ENCODE results near the gene ARHGEF35. TPM values are rescaled to one million over a fixed set of nuclear protein-coding genes. Genes with fewer than 3 reads are reported as not detected.
"Not testable (repeated sequence)": the region's sequence is repeated elsewhere in the genome, so short reads cannot be mapped to it uniquely, and the experiment has no call there.

Gene ARHGEF35
- 0.18 TPM in 1 of 2 replicates, not detected in the other for total RNA-seq (2016; rRNA removed; fragmentation: Illumina TruSeq; extraction: Trizol)
- not detected in 2 replicates for total RNA-seq (2016; cell fraction: cytosol; rRNA removed; fragmentation: Illumina TruSeq; extraction: Trizol; ENCODE audit: low read depth)
- 0.30 TPM in 1 of 2 replicates, not detected in the other for total RNA-seq (2016; cell fraction: insoluble cytoplasmic fraction; rRNA removed; fragmentation: Illumina TruSeq; extraction: Trizol)
- total RNA-seq (2016; cell fraction: membrane; rRNA removed; fragmentation: Illumina TruSeq; extraction: Trizol), result not detected in 2 replicates
- total RNA-seq (2016; cell fraction: nucleus; rRNA removed; fragmentation: Illumina TruSeq; extraction: Trizol), result 1.4 and 2.0 TPM in 2 replicates
- 0.03 TPM in 1 of 2 replicates, not detected in the other for polyA plus RNA-seq (2011; rRNA removed)
- polyA plus RNA-seq (2011; cell fraction: cytosol; rRNA removed), result not detected in 2 replicates
- 0.07 TPM in 1 of 2 replicates, not detected in the other for polyA plus RNA-seq (2011; cell fraction: nucleus; rRNA removed)
- polyA plus RNA-seq (2012), result 0.12 and 0.13 TPM in 2 replicates
- polyA plus RNA-seq (2016; cell fraction: cytosol; fragmentation: Illumina TruSeq; extraction: Trizol; ENCODE audit: low read depth), result not detected in 2 replicates
- polyA plus RNA-seq (2016; cell fraction: insoluble cytoplasmic fraction; fragmentation: Illumina TruSeq; extraction: Trizol; ENCODE audit: low read depth), result 0.16 TPM in 1 of 2 replicates, not detected in the other
- polyA plus RNA-seq (2016; cell fraction: membrane; fragmentation: Illumina TruSeq; extraction: Trizol; ENCODE audit: low read depth), result not detected in 2 replicates
- 0.31 and 0.57 TPM in 2 replicates for polyA plus RNA-seq (2016; cell fraction: nucleus; fragmentation: Illumina TruSeq; extraction: Trizol; ENCODE audit: insufficient read depth, low read depth)
- 1.2 TPM in 1 of 2 replicates, not detected in the other for polyA minus RNA-seq (2011; rRNA and poly(A)+ RNA removed; ENCODE audit: low replicate concordance)
- polyA minus RNA-seq (2011; cell fraction: cytosol; rRNA and poly(A)+ RNA removed), result not detected in 2 replicates
- polyA minus RNA-seq (2011; cell fraction: nucleus; rRNA and poly(A)+ RNA removed), result 1.9 and 3.6 TPM in 2 replicates
- percentile 12 among the genes with signal in this experiment for Bru-seq, nascent RNA
- BruChase-seq, experiment 1, labeled RNA remaining after a 6-hour chase, result percentile 13 among the genes with signal in this experiment
- BruChase-seq, experiment 2, labeled RNA remaining after a 2-hour chase, result percentile 8 among the genes with signal in this experiment
- long read RNA-seq, experiment 1, result 0 reads
- long read RNA-seq, experiment 2, result 0 reads

DNA sequence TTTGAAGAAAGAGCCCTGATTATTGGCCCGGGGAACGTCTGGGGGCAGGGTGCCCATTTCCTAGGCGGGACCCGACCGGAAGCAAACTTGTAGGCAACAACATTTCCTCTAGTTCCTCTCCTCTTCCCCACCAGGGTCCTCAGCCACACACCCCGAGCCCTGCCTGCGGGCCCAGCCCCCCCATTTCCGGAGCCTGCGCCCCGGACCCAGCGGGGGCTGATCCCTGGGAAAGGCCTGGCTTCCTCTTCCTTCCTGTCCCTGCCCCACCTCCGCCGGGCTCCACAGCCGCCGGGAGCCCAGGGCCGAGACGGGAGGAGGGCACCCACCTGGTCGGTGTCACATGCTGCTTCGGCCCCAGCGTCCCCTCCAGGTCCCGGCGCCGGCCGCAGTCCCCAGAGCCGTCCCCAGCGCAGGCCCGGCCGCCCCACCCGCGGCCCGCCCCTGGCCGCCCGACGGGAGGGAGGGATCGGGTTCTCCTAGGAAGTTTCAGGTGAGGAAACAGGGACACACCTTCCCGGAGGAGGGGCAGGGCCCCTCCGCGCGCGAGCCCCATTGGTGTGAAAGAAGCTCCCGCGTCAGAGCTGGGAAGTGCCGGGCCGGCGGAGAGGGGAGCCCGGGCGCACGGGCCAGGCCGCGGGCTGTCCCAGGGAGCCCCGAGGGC is at the start of gene ARHGEF35:
Gene ARHGEF35, minus strand, starts transcription at position 622 of the 661 bp plus-strand sequence. CDS start 7,450 bp downstream, outside the sequence.
- H3K36me3 ChIP-seq (replicated peaks in 1 of 2; ENCODE audit: control insufficient read depth in 1 of 2, insufficient read depth in 2 of 2, low read length in 2 of 2); H3K27ac ChIP-seq (ENCODE audit: extremely low read length, insufficient read depth, low read length); H3K4me1 ChIP-seq (ENCODE audit: insufficient read depth, low read length); H3K9ac ChIP-seq (ENCODE audit: insufficient read depth, low read depth, low read length); BruUV-seq (replicated peaks); H3K4me3 ChIP-seq (replicated peaks in 1 of 3; ENCODE audit: insufficient read depth in 1 of 3, low read depth in 2 of 3, low read length in 3 of 3); H3K9me3 ChIP-seq (ENCODE audit: low read length); intact Hi-C loops (cut with micrococcal nuclease; ENCODE audit: unreplicated experiment); H3K4me2 ChIP-seq (ENCODE audit: low read depth, low read length); DNase-seq (ENCODE audit: low spot score); H4K20me1 ChIP-seq (ENCODE audit: insufficient read depth, low read length); H3K79me2 ChIP-seq (ENCODE audit: insufficient read depth, low read length); H3K27me3 ChIP-seq (ENCODE audit: control insufficient read depth in 1 of 2, insufficient read depth in 2 of 2, low read length in 2 of 2); POLR2A ChIA-PET; CTCF ChIA-PET (ENCODE audit: low intra/inter-chr PET ratio, low total read pairs); FAIRE-seq; in situ Hi-C loops (cut with HindIII; ENCODE audit: extremely low pct_ligation_motif_present, low pct_unique_long_range_greater_than_20kb); H2AFZ ChIP-seq (ENCODE audit: low read length): not testable (repeated sequence)
- WGBS (ENCODE audit: low lambda C conversion rate), result no CpG with 5 or more reads among the region's 51 CpGs
- peak; percentile 81 for ATAC-seq

DNA sequence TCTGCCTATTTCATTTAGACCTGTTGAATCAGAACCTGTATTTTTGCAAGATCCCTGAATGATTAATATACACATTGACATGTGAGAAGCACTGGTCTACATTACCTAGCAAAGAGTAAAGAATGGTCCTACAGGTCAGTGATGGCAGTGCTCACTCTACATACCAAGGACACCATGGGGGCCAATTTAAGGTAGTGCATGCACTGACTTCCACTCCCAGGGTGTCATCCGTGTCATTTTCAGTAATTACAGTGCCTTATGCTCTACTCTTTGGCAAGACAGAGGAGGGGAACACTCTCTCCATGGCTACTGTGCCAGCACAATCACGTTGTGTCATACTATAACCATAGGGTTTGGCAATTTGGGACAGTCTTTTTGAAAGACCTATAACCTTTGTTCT is 49.7 kb upstream of the ARHGEF35 start:
- H3K9ac ChIP-seq (ENCODE audit: insufficient read depth, low read depth, low read length); FAIRE-seq; POLR2A ChIA-PET; in situ Hi-C loops (cut with HindIII; ENCODE audit: extremely low pct_ligation_motif_present, low pct_unique_long_range_greater_than_20kb); H3K36me3 ChIP-seq (replicated peaks in 1 of 2; ENCODE audit: control insufficient read depth in 1 of 2, insufficient read depth in 2 of 2, low read length in 2 of 2); H3K4me2 ChIP-seq (ENCODE audit: low read depth, low read length); CTCF ChIA-PET (ENCODE audit: low intra/inter-chr PET ratio, low total read pairs); intact Hi-C loops (cut with micrococcal nuclease; ENCODE audit: unreplicated experiment); H3K4me3 ChIP-seq (replicated peaks in 1 of 3; ENCODE audit: insufficient read depth in 1 of 3, low read depth in 2 of 3, low read length in 3 of 3); H3K27me3 ChIP-seq (ENCODE audit: control insufficient read depth in 1 of 2, insufficient read depth in 2 of 2, low read length in 2 of 2); H4K20me1 ChIP-seq (ENCODE audit: insufficient read depth, low read length); H2AFZ ChIP-seq (ENCODE audit: low read length); BruUV-seq (replicated peaks); H3K79me2 ChIP-seq (ENCODE audit: insufficient read depth, low read length); H3K4me1 ChIP-seq (ENCODE audit: insufficient read depth, low read length); H3K27ac ChIP-seq (ENCODE audit: extremely low read length, insufficient read depth, low read length); ATAC-seq; H3K9me3 ChIP-seq (ENCODE audit: low read length); DNase-seq (ENCODE audit: low spot score): not testable (repeated sequence)
- WGBS (ENCODE audit: low lambda C conversion rate), result no CpG with 5 or more reads among the region's 2 CpGs

DNA sequence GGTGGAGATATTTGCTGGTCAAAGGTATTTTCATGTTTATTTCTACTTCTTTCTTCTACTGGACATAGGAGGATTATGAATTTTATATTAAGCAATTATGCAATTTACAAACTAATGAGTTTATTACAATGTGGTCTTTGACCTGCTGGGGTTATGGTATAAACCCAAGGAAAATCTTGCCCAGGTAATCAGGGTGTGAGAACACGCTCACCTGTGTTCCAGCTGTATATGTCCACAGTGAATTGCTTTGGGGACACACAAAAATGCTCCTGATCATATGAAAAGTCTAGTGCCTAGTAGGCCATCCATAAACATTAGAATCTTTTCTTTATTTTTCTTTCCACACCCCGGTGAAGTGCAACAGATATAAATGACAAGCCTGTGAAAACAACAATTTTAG is 43.7 kb upstream of the ARHGEF35 start, which contains the start of gene OR2A42:
Gene OR2A42, minus strand, starts transcription at position 241 of the 400 bp plus-strand sequence. CDS start 6,762 bp downstream, outside the sequence.
- ATAC-seq; CTCF ChIA-PET (ENCODE audit: low intra/inter-chr PET ratio, low total read pairs); H3K4me3 ChIP-seq (replicated peaks in 1 of 3; ENCODE audit: insufficient read depth in 1 of 3, low read depth in 2 of 3, low read length in 3 of 3); POLR2A ChIA-PET; in situ Hi-C loops (cut with HindIII; ENCODE audit: extremely low pct_ligation_motif_present, low pct_unique_long_range_greater_than_20kb); DNase-seq (ENCODE audit: low spot score); intact Hi-C loops (cut with micrococcal nuclease; ENCODE audit: unreplicated experiment); H4K20me1 ChIP-seq (ENCODE audit: insufficient read depth, low read length); BruUV-seq (replicated peaks); H3K9ac ChIP-seq (ENCODE audit: insufficient read depth, low read depth, low read length); H3K9me3 ChIP-seq (ENCODE audit: low read length); H3K27me3 ChIP-seq (ENCODE audit: control insufficient read depth in 1 of 2, insufficient read depth in 2 of 2, low read length in 2 of 2); H3K4me1 ChIP-seq (ENCODE audit: insufficient read depth, low read length); H3K4me2 ChIP-seq (ENCODE audit: low read depth, low read length); H2AFZ ChIP-seq (ENCODE audit: low read length); FAIRE-seq; H3K36me3 ChIP-seq (replicated peaks in 1 of 2; ENCODE audit: control insufficient read depth in 1 of 2, insufficient read depth in 2 of 2, low read length in 2 of 2); H3K79me2 ChIP-seq (ENCODE audit: insufficient read depth, low read length); H3K27ac ChIP-seq (ENCODE audit: extremely low read length, insufficient read depth, low read length): not testable (repeated sequence)
- 0% methylated on average over 1 of the region's 2 CpGs for WGBS (ENCODE audit: low lambda C conversion rate)
